A549 treated with dexamethasone at 1 μM for 4 hours (cell line): ENCODE data around the gene SYNDIG1L. TPM values are rescaled to one million over a fixed set of nuclear protein-coding genes. Genes with fewer than 3 reads are reported as not detected.

Experiments
- total RNA-seq: library from RNA; stranded (reverse); fragments of 200-300 nt; extraction: Qiagen RNA extraction; gene quantifications from 5 replicates; pipeline ENCODE4 v1.2.3, GENCODE V29; 2022

The SYNDIG1L gene
- total RNA-seq: not detected in 5 replicates

GRCh38 chr14:74426202-74426582 lies at the start of gene SYNDIG1L:
TSS of gene SYNDIG1L (minus strand) at chr14:74426210. CDS start at chr14:74409744, 16,466 bp downstream.

Other genes starting within 250 kb of the SYNDIG1L start
- not detected in 5 replicates for gene VSX2, start 186.8 kb downstream of the SYNDIG1L start, total RNA-seq
- gene ABCD4, start 123.3 kb downstream of the SYNDIG1L start, total RNA-seq: 27.1 to 33.9 TPM (median 31.0 TPM) in 5 replicates
- 0.08 TPM in 1 of 5 replicates, not detected in the others for gene VRTN, start 77.7 kb downstream of the SYNDIG1L start, total RNA-seq
- gene NPC2, start 67.1 kb upstream of the SYNDIG1L start, total RNA-seq: 221 to 310 TPM (median 247 TPM) in 5 replicates
- gene ISCA2, start 67.6 kb upstream of the SYNDIG1L start, total RNA-seq: 34.9 to 39.5 TPM (median 37.1 TPM) in 5 replicates
- gene LTBP2, start 186.0 kb upstream of the SYNDIG1L start, total RNA-seq: 7.4 to 14.0 TPM (median 11.1 TPM) in 5 replicates